NCI-H82 treated with DMSO at 0.1 percent for 48 hours (cell line): ENCODE results near the gene MYO1C.
A peak's percentile ranks its signal among the peaks of the same experiment; 100 is the strongest.
"Not testable (repeated sequence)": the region's sequence is repeated elsewhere in the genome, so short reads cannot be mapped to it uniquely, and the experiment has no call there.

ENCODE experiments used
- DNase-seq: peaks from one replicate; lab custom pipeline; 2025; ENCODE audit not compliant: unreplicated experiment; lab: John Stamatoyannopoulos, UW

MYO1C gene

GRCh38 chr17:1431631-1432104 lies 60.8 kb downstream of the MYO1C start:
- DNase-seq = no peak

GRCh38 chr17:1423456-1424135 lies 68.9 kb downstream of the MYO1C start:
- DNase-seq = no peak

GRCh38 chr17:1422885-1423284 lies 69.6 kb downstream of the MYO1C start:
- no peak for DNase-seq

GRCh38 chr17:1421470-1421869 lies 71.0 kb downstream of the MYO1C start:
- DNase-seq = peak; percentile 30

GRCh38 chr17:1420981-1421380 lies 71.5 kb downstream of the MYO1C start:
- no peak for DNase-seq

GRCh38 chr17:1420163-1420562 lies 72.3 kb downstream of the MYO1C start:
- peak; percentile 85 for DNase-seq

- DNase-seq = not testable (repeated sequence)
These were observed 74.0 kb downstream of the MYO1C start for GRCh38 chr17:1418476-1418875.

- no peak for DNase-seq
These were observed 76.1 kb downstream of the MYO1C start for GRCh38 chr17:1416414-1416813.

GRCh38 chr17:1414634-1415033 lies 77.9 kb downstream of the MYO1C start:
- DNase-seq = no peak
